K562 treated with DMSO at 1 percent for 4 hours (cell line): ENCODE data around the gene BCL2L12. TPM values are rescaled to one million over a fixed set of nuclear protein-coding genes. Genes with fewer than 3 reads are reported as not detected.

Experiments
- total RNA-seq: library from RNA; unstranded; fragments of 300-600 nt; gene quantifications from 2 replicates; pipeline ENCODE4 v1.2.3, GENCODE V29; 2022; ENCODE audit not compliant: insufficient read depth

BCL2L12 gene, protein sequence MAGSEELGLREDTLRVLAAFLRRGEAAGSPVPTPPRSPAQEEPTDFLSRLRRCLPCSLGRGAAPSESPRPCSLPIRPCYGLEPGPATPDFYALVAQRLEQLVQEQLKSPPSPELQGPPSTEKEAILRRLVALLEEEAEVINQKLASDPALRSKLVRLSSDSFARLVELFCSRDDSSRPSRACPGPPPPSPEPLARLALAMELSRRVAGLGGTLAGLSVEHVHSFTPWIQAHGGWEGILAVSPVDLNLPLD
- 215 and 249 TPM in 2 replicates for total RNA-seq

DNA sequence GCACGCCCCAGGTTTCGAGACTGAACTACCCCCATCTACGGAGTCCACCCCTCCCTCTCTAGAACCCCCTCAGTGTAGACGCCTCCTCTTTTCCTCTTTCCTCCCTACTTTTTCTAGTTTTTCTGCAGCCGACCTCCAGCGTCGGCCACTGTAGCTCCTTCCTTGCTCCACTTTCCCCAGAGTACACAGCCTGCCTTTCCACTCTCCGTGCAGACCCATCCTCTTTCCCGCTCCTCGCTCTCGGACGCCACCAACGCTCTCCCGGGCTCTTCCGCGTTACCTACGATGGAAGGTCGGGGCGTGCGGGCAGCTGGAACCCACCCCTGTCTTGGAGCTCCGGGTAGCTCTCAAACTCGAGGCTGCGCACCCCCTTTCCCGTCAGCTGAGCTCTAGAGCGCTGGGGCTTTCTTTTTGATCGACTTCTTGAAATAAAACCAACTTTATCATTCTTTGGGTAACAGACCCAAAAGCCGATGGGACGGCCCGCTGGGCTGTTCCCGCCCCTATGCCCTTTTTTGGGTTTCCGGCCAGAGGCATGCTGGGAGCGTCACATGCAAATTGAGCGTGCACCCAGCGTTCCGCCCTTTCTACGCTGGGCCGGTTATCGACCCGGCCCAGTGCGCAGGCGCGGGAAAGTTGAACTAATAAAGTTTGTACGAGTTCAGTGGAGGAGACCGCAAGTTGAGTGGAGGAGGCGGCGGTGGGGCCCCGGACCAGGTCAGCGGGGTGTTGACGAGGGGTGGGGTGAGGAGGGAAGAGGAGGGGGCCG is at the start of gene BCL2L12, which contains the start of gene IRF3:
BCL2L12 (plus strand) TSS at position 583 of the 769 bp plus-strand sequence. CDS start 760 bp downstream, outside the sequence.
IRF3 (minus strand) TSS at position 507 of the 769 bp plus-strand sequence. CDS start 1,019 bp downstream, outside the sequence.

GRCh38 chr19:49640113-49640898 is 25.4 kb upstream of the BCL2L12 start, which contains the start of gene RRAS:
TSS of gene RRAS (minus strand) at chr19:49640143. CDS start at chr19:49640098, 45 bp downstream.

DNA sequence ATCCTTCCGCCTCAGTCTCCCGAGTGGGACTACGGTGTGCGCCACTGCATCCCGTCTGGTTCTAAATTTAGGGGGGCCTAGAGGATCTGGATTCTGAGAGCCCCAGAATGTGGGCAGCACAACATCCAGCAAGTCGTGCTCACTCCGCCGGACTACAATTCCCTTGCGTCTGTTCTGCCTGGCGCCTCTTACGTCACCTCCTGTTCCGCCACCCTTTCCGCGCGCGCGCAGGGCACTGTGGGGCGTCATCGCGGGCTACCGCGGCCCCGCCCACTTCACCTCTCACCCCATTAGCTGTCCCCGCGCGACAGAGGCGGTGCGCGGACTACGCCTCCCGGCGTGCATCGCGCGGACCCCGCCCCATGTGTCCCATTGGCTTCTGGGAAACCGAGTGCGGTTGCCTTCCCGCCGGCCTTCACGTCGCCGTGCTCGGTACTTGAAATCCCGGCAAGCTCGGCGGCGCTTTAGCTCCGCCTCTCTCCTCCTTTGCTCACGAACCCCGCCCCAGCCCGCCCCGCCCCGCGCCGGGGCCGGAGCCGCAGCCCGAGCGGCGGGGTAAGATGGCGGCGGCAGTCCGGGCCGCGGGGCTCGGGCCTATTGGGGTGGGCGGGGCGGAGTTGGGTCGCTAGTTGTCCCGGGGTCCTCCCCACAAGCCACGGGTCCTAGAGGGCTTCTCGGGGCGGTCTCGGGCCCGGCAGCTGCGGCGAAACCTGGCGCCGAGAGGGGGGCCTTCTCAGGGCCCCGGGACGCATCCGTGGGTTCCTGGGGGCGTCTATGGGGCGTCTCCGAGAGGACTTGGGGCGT is 23.8 kb upstream of the BCL2L12 start, which contains the start of gene SCAF1:
SCAF1 (plus strand) TSS at position 522 of the 804 bp plus-strand sequence. CDS start 2,818 bp downstream, outside the sequence.

GRCh38 chr19:49677231-49677900 is 11.6 kb downstream of the BCL2L12 start, which contains the start of gene PRMT1:
TSS of gene PRMT1 (plus strand) at chr19:49677271. CDS start at chr19:49677281, 10 bp downstream.

GRCh38 chr19:49689133-49690078 is 23.7 kb downstream of the BCL2L12 start, which contains the start of gene ADM5:
TSS of gene ADM5 (plus strand) at chr19:49689594. CDS start at chr19:49689838, 244 bp downstream.

GRCh38 chr19:49690656-49691242 is 25.0 kb downstream of the BCL2L12 start, which contains the start of gene CPT1C:
TSS of gene CPT1C (plus strand) at chr19:49691116. CDS start at chr19:49692253, 1,137 bp downstream.

Other genes with a start within 250 kb of the BCL2L12 start
- not detected in 2 replicates for gene PTH2, start 242.5 kb upstream of the BCL2L12 start, total RNA-seq
- gene GFY, start 240.5 kb upstream of the BCL2L12 start, total RNA-seq = not detected in 2 replicates
- 9.3 and 13.4 TPM in 2 replicates for gene SLC17A7, start 224.4 kb upstream of the BCL2L12 start, total RNA-seq
- gene PIH1D1, start 214.1 kb upstream of the BCL2L12 start, total RNA-seq = 160 and 172 TPM in 2 replicates
- gene ALDH16A1, start 212.7 kb upstream of the BCL2L12 start, total RNA-seq = 25.7 and 31.3 TPM in 2 replicates
- gene FLT3LG, start 191.7 kb upstream of the BCL2L12 start, total RNA-seq = 6.9 and 9.0 TPM in 2 replicates
- 9,551 and 10,252 TPM in 2 replicates for gene RPL13A, start 178.3 kb upstream of the BCL2L12 start, total RNA-seq
- gene RPS11, start 169.5 kb upstream of the BCL2L12 start, total RNA-seq = 7,062 and 7,239 TPM in 2 replicates
- gene FCGRT, start 153.3 kb upstream of the BCL2L12 start, total RNA-seq = 9.0 and 11.5 TPM in 2 replicates
- 6.0 and 10.4 TPM in 2 replicates for gene RCN3, start 137.9 kb upstream of the BCL2L12 start, total RNA-seq
- 307 and 345 TPM in 2 replicates for gene NOSIP, start 85.4 kb upstream of the BCL2L12 start, total RNA-seq
- 0.84 TPM in 1 of 2 replicates, not detected in the other for gene PRRG2, start 84.6 kb upstream of the BCL2L12 start, total RNA-seq
- 9.5 and 10.7 TPM in 2 replicates for gene PRR12, start 74.8 kb upstream of the BCL2L12 start, total RNA-seq
- 12.7 and 23.1 TPM in 2 replicates for gene RRAS, start 25.8 kb upstream of the BCL2L12 start, total RNA-seq
- gene SCAF1, start 23.7 kb upstream of the BCL2L12 start, total RNA-seq = 40.7 and 59.9 TPM in 2 replicates
- 84.6 and 91.3 TPM in 2 replicates for gene IRF3, start 76 bp upstream of the BCL2L12 start, total RNA-seq
- gene PRMT1, start 11.3 kb downstream of the BCL2L12 start, total RNA-seq = 202 and 231 TPM in 2 replicates
- gene ADM5, start 23.7 kb downstream of the BCL2L12 start, total RNA-seq = 9.8 and 16.9 TPM in 2 replicates
- 2.4 and 5.5 TPM in 2 replicates for gene CPT1C, start 25.2 kb downstream of the BCL2L12 start, total RNA-seq
- gene TSKS, start 97.4 kb downstream of the BCL2L12 start, total RNA-seq = 0.90 and 5.6 TPM in 2 replicates
- gene AP2A1, start 101.1 kb downstream of the BCL2L12 start, total RNA-seq = 115 and 120 TPM in 2 replicates
- gene FUZ, start 147.4 kb downstream of the BCL2L12 start, total RNA-seq = 6.1 and 8.6 TPM in 2 replicates
- 69.4 and 83.8 TPM in 2 replicates for gene MED25, start 152.4 kb downstream of the BCL2L12 start, total RNA-seq
- gene PTOV1, start 185.2 kb downstream of the BCL2L12 start, total RNA-seq = 179 and 225 TPM in 2 replicates
- 40.0 and 53.0 TPM in 2 replicates for gene PNKP, start 201.6 kb downstream of the BCL2L12 start, total RNA-seq
- gene AKT1S1, start 211.4 kb downstream of the BCL2L12 start, total RNA-seq = 57.2 and 59.0 TPM in 2 replicates
- 12.7 and 15.4 TPM in 2 replicates for gene TBC1D17, start 211.8 kb downstream of the BCL2L12 start, total RNA-seq
- 0.91 and 2.2 TPM in 2 replicates for gene IL4I1, start 231.0 kb downstream of the BCL2L12 start, total RNA-seq